Right lobe of liver (tissue), 6 donors: ENCODE results near the gene POU3F3. TPM values are rescaled to one million over a fixed set of nuclear protein-coding genes. Genes with fewer than 3 reads are reported as not detected.

Experiments
- ATAC-seq, 4 donors: fragments of 200-7000 bp; cut with Tn5 transposase; one replicate each; pipeline ENCODE4 v1.9.1; 2020; ENCODE audit warnings: mild to moderate bottlenecking in 4 of 4, moderate library complexity in 4 of 4
- DNase-seq, 3 donors: peaks; one replicate each; pipeline ENCODE4 v3.0.0-alpha.2; 2020
- H3K27ac ChIP-seq, 3 donors: fragments of 200-600 bp; one replicate each; pipeline ENCODE4 v1.8.0; 2022
- H3K27me3 ChIP-seq, 2 donors: fragments of 200-600 bp; one replicate each; pipeline ENCODE4 v1.8.0; 2022
- H3K36me3 ChIP-seq, 4 donors: fragments of 200-600 bp; sonication (generic) in 1 of 4; one replicate each; pipeline versions ENCODE4 v1.5.1 to v1.8.0; 2017 to 2022; ENCODE audit warnings: control low read depth in 1 of 4
- H3K4me1 ChIP-seq, 4 donors: fragments of 200-600 bp; sonication (generic) in 1 of 4; one replicate each; pipeline versions ENCODE4 v1.5.1 to v1.8.0; 2017 to 2022; ENCODE audit warnings: control low read depth in 1 of 4
- H3K4me3 ChIP-seq, 3 donors: fragments of 200-600 bp; one replicate each; pipeline ENCODE4 v1.8.0; 2022
- H3K9me3 ChIP-seq, 4 donors: fragments of 200-600 bp; sonication (generic) in 1 of 4; one replicate each; pipeline versions ENCODE4 v1.5.1 to v1.8.0; 2017 to 2022; ENCODE audit warnings: control low read depth in 1 of 4
- POLR2A ChIP-seq: fragments of 450-650 bp; IDR thresholded peaks from one replicate; pipeline ENCODE4 v1.6.1; 2017; ENCODE audit warnings: antibody characterized with exemption, mild to moderate bottlenecking
- WGBS: methylation state at CpG from one replicate; pipeline ENCODE4 v1.1.6; 2018; ENCODE audit warnings: low coverage, low lambda C conversion rate; ENCODE audit not compliant: insufficient coverage; ENCODE audit errors: missing lambda C conversion rate; 5-methylcytosine and 5-hydroxymethylcytosine counted together
- intact Hi-C, 2 donors: fragments of 100-400 bp; cut with DNase I; formaldehyde crosslinking; loops; one replicate each; pipeline versions ENCODE4 v1.11.2 to v1.14.1; 2022
- total RNA-seq, 6 experiments: library from RNA; depleted of rRNA in 2 of 6; stranded (reverse); fragments of >200 nt in 2 of 6; fragmentation: NEBNext Ultra II Directional in 3 of 6; extraction: Animal tissue kit (Norgen Biotek cat#: 25700) in 3 of 6; gene quantifications; one replicate each; pipeline versions ENCODE4 v1.1.0 to v1.2.4, GENCODE V29; 2016 to 2023
- TF ChIP-seq, protein P1 (sequence below), 4 donors: fragments of 200-600 bp in 3 of 4; fragments of 450-650 bp in 1 of 4; IDR thresholded peaks; one replicate each; pipeline versions ENCODE4 v1.5.1 to v1.8.0; 2016 to 2022; ENCODE audit warnings: antibody characterized with exemption in 4 of 4, mild to moderate bottlenecking in 2 of 4
- donor health status: DM: no; HTN: yes; CAD: no.
- donor health status: DM: no; HTN: no; CAD: no.
- donor health status: DM: no; HTN: no; CAD: no.
- donor health status: DM: no; HTN: yes; CAD: no.
- donor health status: DM: no; HTN: yes; CAD: no.

The POU3F3 gene
- total RNA-seq, 6 experiments from 2014 or later: not detected

- ATAC-seq: peak; percentile 89 to 96 (median 94)
Measured at GRCh38 chr2:104872866-104873688, 19.2 kb downstream of the POU3F3 start.

GRCh38 chr2:104873689-104874054, 19.8 kb downstream of the POU3F3 start:
- WGBS: 39% methylated on average over 7 of the region's 17 CpGs
- H3K9me3 ChIP-seq: no peaks in the 10 kb centered on the region
- peak overlapping the region in 1 of 3 donors; percentile 60 for H3K4me3 ChIP-seq
- H3K36me3 ChIP-seq: no peaks in the 10 kb centered on the region
- no peaks in the 10 kb centered on the region for H3K27me3 ChIP-seq
- no peak for TF ChIP-seq POLR2A
- no peak overlapping the region for H3K27ac ChIP-seq
- intact Hi-C loops: no loop called here
- ATAC-seq: no peak
- no peak for DNase-seq
- H3K4me1 ChIP-seq: peaks cover 0 to 9% (median 0%) of the 10 kb centered on the region in 4 donors

More at GRCh38 chr2:104872866-104873688, 19.2 kb downstream of the POU3F3 start:
- Histone ChIP-seq H3K27ac (no peak overlapping the region), H3K9me3 (no peaks in the 10 kb centered on the region), H3K27me3 (no peaks in the 10 kb centered on the region), H3K36me3 (no peaks in the 10 kb centered on the region), H3K4me1 (peaks cover 0 to 9% (median 0%) of the 10 kb centered on the region in 4 donors), H3K4me3 (peak overlapping the region; percentile 60)
- TF ChIP-seq, protein P1, sequence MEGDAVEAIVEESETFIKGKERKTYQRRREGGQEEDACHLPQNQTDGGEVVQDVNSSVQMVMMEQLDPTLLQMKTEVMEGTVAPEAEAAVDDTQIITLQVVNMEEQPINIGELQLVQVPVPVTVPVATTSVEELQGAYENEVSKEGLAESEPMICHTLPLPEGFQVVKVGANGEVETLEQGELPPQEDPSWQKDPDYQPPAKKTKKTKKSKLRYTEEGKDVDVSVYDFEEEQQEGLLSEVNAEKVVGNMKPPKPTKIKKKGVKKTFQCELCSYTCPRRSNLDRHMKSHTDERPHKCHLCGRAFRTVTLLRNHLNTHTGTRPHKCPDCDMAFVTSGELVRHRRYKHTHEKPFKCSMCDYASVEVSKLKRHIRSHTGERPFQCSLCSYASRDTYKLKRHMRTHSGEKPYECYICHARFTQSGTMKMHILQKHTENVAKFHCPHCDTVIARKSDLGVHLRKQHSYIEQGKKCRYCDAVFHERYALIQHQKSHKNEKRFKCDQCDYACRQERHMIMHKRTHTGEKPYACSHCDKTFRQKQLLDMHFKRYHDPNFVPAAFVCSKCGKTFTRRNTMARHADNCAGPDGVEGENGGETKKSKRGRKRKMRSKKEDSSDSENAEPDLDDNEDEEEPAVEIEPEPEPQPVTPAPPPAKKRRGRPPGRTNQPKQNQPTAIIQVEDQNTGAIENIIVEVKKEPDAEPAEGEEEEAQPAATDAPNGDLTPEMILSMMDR (IDR thresholded peaks at IDR 0.05): peak; percentile 38 to 60 (median 57)
- TF ChIP-seq POLR2A: no peak
- intact Hi-C loops: no loop called here
- 3% methylated on average over 19 of the region's 63 CpGs for WGBS
- peak; percentile 67 to 83 (median 76) for DNase-seq

DNA sequence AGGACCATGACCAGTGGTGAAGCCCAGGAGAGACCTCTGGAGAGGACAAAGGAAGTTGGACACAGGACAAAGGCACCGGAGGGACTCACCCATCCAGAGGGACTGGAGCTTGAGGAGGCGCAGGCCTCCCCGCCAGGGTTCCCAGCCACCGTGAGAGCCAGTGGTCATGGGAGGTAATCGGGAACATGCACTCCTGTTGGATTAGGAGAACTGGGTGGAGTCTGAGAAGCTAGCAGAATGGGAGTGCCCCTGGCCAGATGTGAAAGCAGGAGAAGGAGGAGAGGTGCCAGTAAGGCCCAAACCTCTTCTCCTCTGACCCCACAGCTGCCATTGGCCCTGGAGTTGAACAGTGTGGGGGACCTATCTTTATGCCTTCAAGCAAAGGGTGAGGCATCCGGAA, 20.3 kb downstream of the POU3F3 start:
- H3K27me3 ChIP-seq: peaks cover 0 to 1% of the 10 kb centered on the region in 2 donors
- H3K4me1 ChIP-seq: peaks cover 0 to 9% (median 0%) of the 10 kb centered on the region in 4 donors
- TF ChIP-seq POLR2A: no peak
- TF ChIP-seq, protein P1 (IDR thresholded peaks at IDR 0.05): no peak
- no peaks in the 10 kb centered on the region for H3K36me3 ChIP-seq
- WGBS: 68% methylated on average over 4 of the region's 6 CpGs
- H3K9me3 ChIP-seq: no peaks in the 10 kb centered on the region
- intact Hi-C loops: no loop called here
- no peak overlapping the region for H3K4me3 ChIP-seq
- DNase-seq (no peak), ATAC-seq (no peak)
- no peak overlapping the region for H3K27ac ChIP-seq

- no peak overlapping the region for H3K27ac ChIP-seq
- ATAC-seq (no peak), DNase-seq (no peak)
- H3K4me1 ChIP-seq: peaks cover 0 to 9% (median 0%) of the 10 kb centered on the region in 4 donors
- no peaks in the 10 kb centered on the region for H3K36me3 ChIP-seq
- TF ChIP-seq POLR2A: no peak
- TF ChIP-seq, protein P1 (IDR thresholded peaks at IDR 0.05): no peak
- intact Hi-C loops: no loop called here
- peaks cover 0 to 4% of the 10 kb centered on the region in 2 donors for H3K27me3 ChIP-seq
- no peak overlapping the region for H3K4me3 ChIP-seq
- WGBS: 38% methylated on average over 1 of the region's 1 CpG
- H3K9me3 ChIP-seq: no peaks in the 10 kb centered on the region
Measured at GRCh38 chr2:104875262-104875661, 21.3 kb downstream of the POU3F3 start.
